GM12864 (cell line): Measurements from ENCODE around the gene SERF1A.
"Not testable (repeated sequence)": the region's sequence is repeated elsewhere in the genome, so short reads cannot be mapped to it uniquely, and the experiment has no call there.

Source experiments
- DNase-seq: peaks from one replicate; pipeline ENCODE4 v3.0.0-alpha.2; 2011; ENCODE audit warnings: low read depth
- H3K4me3 ChIP-seq: 2 replicates; pipeline ENCODE4 v1.5.1; 2011; ENCODE audit warnings: mild to moderate bottlenecking, low read depth, low read length, control low read depth

SERF1A gene

GRCh38 chr5:70900533-70901271, at the start of gene SERF1A:
Gene SERF1A (plus strand): TSS chr5:70900669. CDS start chr5:70900870, 201 bp downstream.
- DNase-seq, H3K4me3 ChIP-seq: not testable (repeated sequence)

GRCh38 chr5:70866778-70867177, 33.7 kb upstream of the SERF1A start:
- H3K4me3 ChIP-seq, DNase-seq: not testable (repeated sequence)

GRCh38 chr5:70870626-70871025, 29.8 kb upstream of the SERF1A start:
- not testable (repeated sequence) for DNase-seq, H3K4me3 ChIP-seq

- DNase-seq, H3K4me3 ChIP-seq: not testable (repeated sequence)
These were observed 4.4 kb upstream of the SERF1A start for GRCh38 chr5:70896076-70896475.

- not testable (repeated sequence) for DNase-seq, H3K4me3 ChIP-seq
These were observed 753 bp downstream of the SERF1A start for GRCh38 chr5:70901272-70901571.

GRCh38 chr5:70906624-70907023, 6.2 kb downstream of the SERF1A start:
- DNase-seq, H3K4me3 ChIP-seq: not testable (repeated sequence)

GRCh38 chr5:70916829-70917228, 16.4 kb downstream of the SERF1A start:
- DNase-seq, H3K4me3 ChIP-seq: not testable (repeated sequence)

- not testable (repeated sequence) for DNase-seq, H3K4me3 ChIP-seq
These were observed 24.7 kb downstream of the SERF1A start for GRCh38 chr5:70925211-70925562.

- H3K4me3 ChIP-seq, DNase-seq: not testable (repeated sequence)
These were observed 31.4 kb downstream of the SERF1A start for GRCh38 chr5:70931709-70932368.

- not testable (repeated sequence) for H3K4me3 ChIP-seq, DNase-seq
These were observed 32.1 kb downstream of the SERF1A start for GRCh38 chr5:70932560-70932959.

- not testable (repeated sequence) for H3K4me3 ChIP-seq, DNase-seq
These were observed 52.6 kb downstream of the SERF1A start for GRCh38 chr5:70953068-70953467.
